ENCODE measurements around the gene TSC22D4.

DNA sequence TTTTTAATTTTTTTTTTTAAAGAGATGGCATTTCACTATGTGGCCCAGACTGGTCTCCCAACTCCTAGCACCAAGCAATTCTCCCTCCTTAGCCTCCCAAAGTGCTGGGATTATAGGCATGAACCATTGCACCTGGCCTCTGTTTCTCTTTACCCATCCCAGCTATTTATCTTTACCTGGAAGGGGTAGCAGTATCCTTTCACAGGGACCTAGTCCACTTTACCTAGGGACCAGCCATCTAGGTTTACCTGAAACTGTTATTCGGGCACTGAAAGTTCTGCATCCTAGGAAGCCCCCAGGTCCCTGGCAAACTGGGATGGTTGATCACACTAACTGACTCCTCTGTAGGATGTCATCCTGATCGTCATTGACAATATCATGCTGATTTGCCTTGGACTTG, 38.3 kb upstream of the TSC22D4 start:
- TF ChIP-seq, protein P1, sequence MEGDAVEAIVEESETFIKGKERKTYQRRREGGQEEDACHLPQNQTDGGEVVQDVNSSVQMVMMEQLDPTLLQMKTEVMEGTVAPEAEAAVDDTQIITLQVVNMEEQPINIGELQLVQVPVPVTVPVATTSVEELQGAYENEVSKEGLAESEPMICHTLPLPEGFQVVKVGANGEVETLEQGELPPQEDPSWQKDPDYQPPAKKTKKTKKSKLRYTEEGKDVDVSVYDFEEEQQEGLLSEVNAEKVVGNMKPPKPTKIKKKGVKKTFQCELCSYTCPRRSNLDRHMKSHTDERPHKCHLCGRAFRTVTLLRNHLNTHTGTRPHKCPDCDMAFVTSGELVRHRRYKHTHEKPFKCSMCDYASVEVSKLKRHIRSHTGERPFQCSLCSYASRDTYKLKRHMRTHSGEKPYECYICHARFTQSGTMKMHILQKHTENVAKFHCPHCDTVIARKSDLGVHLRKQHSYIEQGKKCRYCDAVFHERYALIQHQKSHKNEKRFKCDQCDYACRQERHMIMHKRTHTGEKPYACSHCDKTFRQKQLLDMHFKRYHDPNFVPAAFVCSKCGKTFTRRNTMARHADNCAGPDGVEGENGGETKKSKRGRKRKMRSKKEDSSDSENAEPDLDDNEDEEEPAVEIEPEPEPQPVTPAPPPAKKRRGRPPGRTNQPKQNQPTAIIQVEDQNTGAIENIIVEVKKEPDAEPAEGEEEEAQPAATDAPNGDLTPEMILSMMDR (conservative IDR thresholded peaks at IDR 0.05; ENCODE audit: low read depth in 2 of 2), result no peak
- TF ChIP-seq POLR2AphosphoS5 (IDR thresholded peaks at IDR 0.05; ENCODE audit: low read depth) (no peak), EZH2phosphoT487 (IDR thresholded peaks at IDR 0.05; ENCODE audit: unreplicated experiment) (no peak), EZH2 (IDR thresholded peaks at IDR 0.05; ENCODE audit: low read depth, unreplicated experiment) (no peak), STAT1 (IDR thresholded peaks at IDR 0.05; ENCODE audit: unreplicated experiment) (no peak), JUNB (IDR thresholded peaks at IDR 0.05; ENCODE audit: unreplicated experiment) (no peak), ZNF114 (CRISPR knock-in tag; IDR thresholded peaks at IDR 0.05) (no peak), CREB1 (CRISPR knock-in tag; IDR thresholded peaks at IDR 0.05; ENCODE audit: low read depth) (no peak)
- TF ChIP-seq, protein P2, sequence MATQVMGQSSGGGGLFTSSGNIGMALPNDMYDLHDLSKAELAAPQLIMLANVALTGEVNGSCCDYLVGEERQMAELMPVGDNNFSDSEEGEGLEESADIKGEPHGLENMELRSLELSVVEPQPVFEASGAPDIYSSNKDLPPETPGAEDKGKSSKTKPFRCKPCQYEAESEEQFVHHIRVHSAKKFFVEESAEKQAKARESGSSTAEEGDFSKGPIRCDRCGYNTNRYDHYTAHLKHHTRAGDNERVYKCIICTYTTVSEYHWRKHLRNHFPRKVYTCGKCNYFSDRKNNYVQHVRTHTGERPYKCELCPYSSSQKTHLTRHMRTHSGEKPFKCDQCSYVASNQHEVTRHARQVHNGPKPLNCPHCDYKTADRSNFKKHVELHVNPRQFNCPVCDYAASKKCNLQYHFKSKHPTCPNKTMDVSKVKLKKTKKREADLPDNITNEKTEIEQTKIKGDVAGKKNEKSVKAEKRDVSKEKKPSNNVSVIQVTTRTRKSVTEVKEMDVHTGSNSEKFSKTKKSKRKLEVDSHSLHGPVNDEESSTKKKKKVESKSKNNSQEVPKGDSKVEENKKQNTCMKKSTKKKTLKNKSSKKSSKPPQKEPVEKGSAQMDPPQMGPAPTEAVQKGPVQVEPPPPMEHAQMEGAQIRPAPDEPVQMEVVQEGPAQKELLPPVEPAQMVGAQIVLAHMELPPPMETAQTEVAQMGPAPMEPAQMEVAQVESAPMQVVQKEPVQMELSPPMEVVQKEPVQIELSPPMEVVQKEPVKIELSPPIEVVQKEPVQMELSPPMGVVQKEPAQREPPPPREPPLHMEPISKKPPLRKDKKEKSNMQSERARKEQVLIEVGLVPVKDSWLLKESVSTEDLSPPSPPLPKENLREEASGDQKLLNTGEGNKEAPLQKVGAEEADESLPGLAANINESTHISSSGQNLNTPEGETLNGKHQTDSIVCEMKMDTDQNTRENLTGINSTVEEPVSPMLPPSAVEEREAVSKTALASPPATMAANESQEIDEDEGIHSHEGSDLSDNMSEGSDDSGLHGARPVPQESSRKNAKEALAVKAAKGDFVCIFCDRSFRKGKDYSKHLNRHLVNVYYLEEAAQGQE (IDR thresholded peaks at IDR 0.05; ENCODE audit: unreplicated experiment), result no peak
- TF ChIP-seq, protein P3, sequence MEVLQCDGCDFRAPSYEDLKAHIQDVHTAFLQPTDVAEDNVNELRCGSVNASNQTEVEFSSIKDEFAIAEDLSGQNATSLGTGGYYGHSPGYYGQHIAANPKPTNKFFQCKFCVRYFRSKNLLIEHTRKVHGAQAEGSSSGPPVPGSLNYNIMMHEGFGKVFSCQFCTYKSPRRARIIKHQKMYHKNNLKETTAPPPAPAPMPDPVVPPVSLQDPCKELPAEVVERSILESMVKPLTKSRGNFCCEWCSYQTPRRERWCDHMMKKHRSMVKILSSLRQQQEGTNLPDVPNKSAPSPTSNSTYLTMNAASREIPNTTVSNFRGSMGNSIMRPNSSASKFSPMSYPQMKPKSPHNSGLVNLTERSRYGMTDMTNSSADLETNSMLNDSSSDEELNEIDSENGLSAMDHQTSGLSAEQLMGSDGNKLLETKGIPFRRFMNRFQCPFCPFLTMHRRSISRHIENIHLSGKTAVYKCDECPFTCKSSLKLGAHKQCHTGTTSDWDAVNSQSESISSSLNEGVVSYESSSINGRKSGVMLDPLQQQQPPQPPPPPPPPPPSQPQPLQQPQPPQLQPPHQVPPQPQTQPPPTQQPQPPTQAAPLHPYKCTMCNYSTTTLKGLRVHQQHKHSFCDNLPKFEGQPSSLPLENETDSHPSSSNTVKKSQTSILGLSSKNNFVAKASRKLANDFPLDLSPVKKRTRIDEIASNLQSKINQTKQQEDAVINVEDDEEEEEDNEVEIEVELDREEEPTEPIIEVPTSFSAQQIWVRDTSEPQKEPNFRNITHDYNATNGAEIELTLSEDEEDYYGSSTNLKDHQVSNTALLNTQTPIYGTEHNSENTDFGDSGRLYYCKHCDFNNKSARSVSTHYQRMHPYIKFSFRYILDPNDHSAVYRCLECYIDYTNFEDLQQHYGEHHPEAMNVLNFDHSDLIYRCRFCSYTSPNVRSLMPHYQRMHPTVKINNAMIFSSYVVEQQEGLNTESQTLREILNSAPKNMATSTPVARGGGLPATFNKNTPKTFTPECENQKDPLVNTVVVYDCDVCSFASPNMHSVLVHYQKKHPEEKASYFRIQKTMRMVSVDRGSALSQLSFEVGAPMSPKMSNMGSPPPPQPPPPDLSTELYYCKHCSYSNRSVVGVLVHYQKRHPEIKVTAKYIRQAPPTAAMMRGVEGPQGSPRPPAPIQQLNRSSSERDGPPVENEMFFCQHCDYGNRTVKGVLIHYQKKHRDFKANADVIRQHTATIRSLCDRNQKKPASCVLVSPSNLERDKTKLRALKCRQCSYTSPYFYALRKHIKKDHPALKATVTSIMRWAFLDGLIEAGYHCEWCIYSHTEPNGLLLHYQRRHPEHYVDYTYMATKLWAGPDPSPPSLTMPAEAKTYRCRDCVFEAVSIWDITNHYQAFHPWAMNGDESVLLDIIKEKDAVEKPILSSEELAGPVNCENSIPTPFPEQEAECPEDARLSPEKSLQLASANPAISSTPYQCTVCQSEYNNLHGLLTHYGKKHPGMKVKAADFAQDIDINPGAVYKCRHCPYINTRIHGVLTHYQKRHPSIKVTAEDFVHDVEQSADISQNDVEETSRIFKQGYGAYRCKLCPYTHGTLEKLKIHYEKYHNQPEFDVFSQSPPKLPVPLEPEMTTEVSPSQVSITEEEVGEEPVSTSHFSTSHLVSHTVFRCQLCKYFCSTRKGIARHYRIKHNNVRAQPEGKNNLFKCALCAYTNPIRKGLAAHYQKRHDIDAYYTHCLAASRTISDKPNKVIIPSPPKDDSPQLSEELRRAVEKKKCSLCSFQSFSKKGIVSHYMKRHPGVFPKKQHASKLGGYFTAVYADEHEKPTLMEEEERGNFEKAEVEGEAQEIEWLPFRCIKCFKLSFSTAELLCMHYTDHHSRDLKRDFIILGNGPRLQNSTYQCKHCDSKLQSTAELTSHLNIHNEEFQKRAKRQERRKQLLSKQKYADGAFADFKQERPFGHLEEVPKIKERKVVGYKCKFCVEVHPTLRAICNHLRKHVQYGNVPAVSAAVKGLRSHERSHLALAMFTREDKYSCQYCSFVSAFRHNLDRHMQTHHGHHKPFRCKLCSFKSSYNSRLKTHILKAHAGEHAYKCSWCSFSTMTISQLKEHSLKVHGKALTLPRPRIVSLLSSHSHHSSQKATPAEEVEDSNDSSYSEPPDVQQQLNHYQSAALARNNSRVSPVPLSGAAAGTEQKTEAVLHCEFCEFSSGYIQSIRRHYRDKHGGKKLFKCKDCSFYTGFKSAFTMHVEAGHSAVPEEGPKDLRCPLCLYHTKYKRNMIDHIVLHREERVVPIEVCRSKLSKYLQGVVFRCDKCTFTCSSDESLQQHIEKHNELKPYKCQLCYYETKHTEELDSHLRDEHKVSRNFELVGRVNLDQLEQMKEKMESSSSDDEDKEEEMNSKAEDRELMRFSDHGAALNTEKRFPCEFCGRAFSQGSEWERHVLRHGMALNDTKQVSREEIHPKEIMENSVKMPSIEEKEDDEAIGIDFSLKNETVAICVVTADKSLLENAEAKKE (CRISPR knock-in tag; IDR thresholded peaks at IDR 0.05), result no peak
